ENCODE data around the gene FRYL. TPM values are rescaled to one million over a fixed set of nuclear protein-coding genes. Genes with fewer than 3 reads are reported as not detected.

The FRYL gene
- total and polyA plus RNA-seq, 2 of the 13 experiments (the other 11 are each of a cell fraction or from before 2014, with no cell fraction given): 9.7 to 19.6 TPM

DNA sequence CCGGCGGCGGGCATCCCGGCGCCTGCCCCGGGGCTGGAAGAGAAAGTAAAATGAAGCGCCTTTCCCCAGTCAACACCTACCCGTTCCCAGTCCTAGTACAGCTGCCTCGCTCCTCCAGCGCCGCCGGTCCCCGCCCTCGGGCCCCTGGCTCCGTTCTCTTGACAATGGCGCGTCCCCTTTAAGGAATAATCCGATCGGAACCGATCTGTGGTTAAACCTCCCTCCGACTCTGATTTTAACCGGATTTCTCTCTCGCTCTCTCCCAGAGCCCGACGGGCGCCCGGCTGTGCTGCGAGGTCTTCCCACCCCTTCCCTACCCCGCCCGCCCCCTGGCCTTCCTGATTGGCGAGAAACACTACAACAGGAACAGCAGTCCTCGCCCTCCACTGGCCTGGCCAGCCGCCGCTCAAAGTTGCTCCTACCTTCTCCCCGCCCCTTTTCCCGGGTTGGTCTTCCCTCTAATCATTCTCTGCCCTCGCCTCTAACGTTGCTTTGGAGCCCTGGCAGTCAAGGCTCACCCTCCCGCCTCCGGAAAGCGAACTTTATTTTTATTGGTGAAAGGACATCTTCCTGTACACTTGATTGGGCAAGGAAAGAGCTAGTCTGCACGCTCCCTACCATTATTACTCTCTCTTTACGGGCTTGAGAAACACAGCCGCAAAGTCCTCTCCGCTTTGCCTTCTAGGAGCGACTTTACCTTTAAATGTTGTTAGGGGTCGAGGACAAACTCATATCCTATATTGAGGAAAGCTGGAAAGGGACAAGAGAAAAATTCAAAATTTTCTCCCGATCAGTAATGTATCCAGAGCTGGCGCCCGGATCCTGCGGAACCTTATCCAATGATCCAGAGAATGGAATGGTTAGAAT lies at the start of gene FRYL (continued):
- TF ChIP-seq HNF1B (CRISPR knock-in tag; IDR thresholded peaks at IDR 0.05): 0 out of 2 replicates have a peak, but pooled peaks have one; percentile 6
- no peak for TF ChIP-seq ZC3H13 (CRISPR knock-in tag; IDR thresholded peaks at IDR 0.05)
- no peak for TF ChIP-seq MED8 (CRISPR knock-in tag; IDR thresholded peaks at IDR 0.05; ENCODE audit: insufficient replicate concordance)
- no peak for TF ChIP-seq ZBTB40 (IDR thresholded peaks at IDR 0.05)
- no peak for TF ChIP-seq ZBTB40 (CRISPR knock-in tag; IDR thresholded peaks at IDR 0.05)
- TF ChIP-seq PBX3 (CRISPR knock-in tag; IDR thresholded peaks at IDR 0.05; ENCODE audit: borderline replicate concordance): peak; percentile 91; the same call in 1 of the 2 replicates
- peak; percentile 29; the same call in 1 of the 2 replicates for TF ChIP-seq GATAD1 (CRISPR knock-in tag; IDR thresholded peaks at IDR 0.05)
- no peak for TF ChIP-seq ATF4 (CRISPR knock-in tag; IDR thresholded peaks at IDR 0.05)
- TF ChIP-seq TAF1 (CRISPR knock-in tag; IDR thresholded peaks at IDR 0.05): peak; percentile 62
- peak; percentile 98 for TF ChIP-seq ZFP91 (CRISPR knock-in tag; IDR thresholded peaks at IDR 0.05; ENCODE audit: borderline replicate concordance)
- no peak for TF ChIP-seq TP53 (CRISPR knock-in tag; conservative IDR thresholded peaks at IDR 0.05)
- no peak for TF ChIP-seq SRSF4 (IDR thresholded peaks at IDR 0.05; ENCODE audit: low read depth, low read length, poor library complexity, severe bottlenecking)

All from HepG2 (cell line).